T-helper 2 cell treated with Interferon-gamma antibody and Interleukin-4, amounts not matched to agents 100 ng/mL and 5 ng/mL, for 36 hours (primary cell): ENCODE results near the gene NTRK3. TPM values are rescaled to one million over a fixed set of nuclear protein-coding genes. Genes with fewer than 3 reads are reported as not detected.
"Not testable (repeated sequence)": the region's sequence is repeated elsewhere in the genome, so short reads cannot be mapped to it uniquely, and the experiment has no call there.

Experiments used
- intact Hi-C: fragments of 100-400 bp; cut with micrococcal nuclease; formaldehyde crosslinking; loops from one replicate; pipeline ENCODE4 v1.15.1; 2023
- total RNA-seq: library from RNA; stranded (reverse); gene quantifications from 2 replicates; pipeline ENCODE4 v1.2.3, GENCODE V29; 2022

NTRK3 gene
- total RNA-seq, 1 donor from 2014 or later = not detected

- intact Hi-C loops = no loop called here
Observed at GRCh38 chr15:88077296-88078020, 179.1 kb downstream of the NTRK3 start.

GRCh38 chr15:88076328-88076727 lies 180.2 kb downstream of the NTRK3 start:
- intact Hi-C loops = no loop called here

- intact Hi-C loops = no loop called here
Observed at GRCh38 chr15:88075102-88075501, 181.4 kb downstream of the NTRK3 start.

- intact Hi-C loops = no loop called here
Observed at GRCh38 chr15:88074386-88074785, 182.2 kb downstream of the NTRK3 start.

GRCh38 chr15:88073391-88073691 lies 183.2 kb downstream of the NTRK3 start:
- intact Hi-C loops = no loop called here

- intact Hi-C loops = no loop called here
Observed at GRCh38 chr15:88072598-88073390, 183.7 kb downstream of the NTRK3 start.

GRCh38 chr15:88072133-88072532 lies 184.4 kb downstream of the NTRK3 start:
- intact Hi-C loops = not testable (repeated sequence)

- intact Hi-C loops = no loop called here
Observed at GRCh38 chr15:88071141-88071540, 185.4 kb downstream of the NTRK3 start.

GRCh38 chr15:88069561-88069960 lies 187.0 kb downstream of the NTRK3 start:
- intact Hi-C loops = no loop called here

GRCh38 chr15:88067331-88067685 lies 189.2 kb downstream of the NTRK3 start:
- intact Hi-C loops = no loop called here

GRCh38 chr15:88066636-88067330 lies 189.8 kb downstream of the NTRK3 start:
- intact Hi-C loops = no loop called here

- intact Hi-C loops = no loop called here
Observed at GRCh38 chr15:88061452-88061851, 195.1 kb downstream of the NTRK3 start.

GRCh38 chr15:88060383-88060782 lies 196.2 kb downstream of the NTRK3 start:
- intact Hi-C loops = no loop called here

- intact Hi-C loops = no loop called here
Observed at GRCh38 chr15:88057836-88058235, 198.7 kb downstream of the NTRK3 start.

GRCh38 chr15:88049506-88049905 lies 207.0 kb downstream of the NTRK3 start:
- intact Hi-C loops = no loop called here

- intact Hi-C loops = no loop called here
Observed at GRCh38 chr15:88048755-88049154, 207.8 kb downstream of the NTRK3 start.

- intact Hi-C loops = no loop called here
Observed at GRCh38 chr15:88048237-88048636, 208.3 kb downstream of the NTRK3 start.

- intact Hi-C loops = no loop called here
Observed at GRCh38 chr15:88046576-88047129, 209.9 kb downstream of the NTRK3 start.

GRCh38 chr15:88043396-88043795 lies 213.1 kb downstream of the NTRK3 start:
- intact Hi-C loops = no loop called here

- intact Hi-C loops = no loop called here
Observed at GRCh38 chr15:88042047-88042446, 214.5 kb downstream of the NTRK3 start.

GRCh38 chr15:88040516-88040915 lies 216.0 kb downstream of the NTRK3 start:
- intact Hi-C loops = no loop called here

GRCh38 chr15:88038261-88038660 lies 218.3 kb downstream of the NTRK3 start:
- intact Hi-C loops = no loop called here
